H1 (cell line): ENCODE measurements around the gene DHRS3. TPM values are rescaled to one million over a fixed set of nuclear protein-coding genes. Genes with fewer than 3 reads are reported as not detected.

Source experiments
- CTCF ChIA-PET: fragments of 300-600 bp; sonication (Branson Sonifier 250); formaldehyde crosslinking; loops from one replicate; lab custom pipeline; 2021; ENCODE audit not compliant: partially characterized antibody; lab: Charles Lee
- POLR2A ChIA-PET: fragments of 300-600 bp; sonication (Branson Sonifier 250); formaldehyde crosslinking; loops from one replicate; lab custom pipeline; 2021; ENCODE audit warnings: inconsistent platforms; ENCODE audit not compliant: partially characterized antibody; lab: Charles Lee
- DNase-seq, 2 experiments: peaks; one replicate each; pipeline versions ENCODE4 v3.0.0 to v3.0.0-alpha.2; 2010 to 2022; ENCODE audit warnings: low spot score in 2 of 2, low read depth in 1 of 2, mixed read lengths in 1 of 2
- FAIRE-seq: peaks from 2 replicates; lab custom pipeline; 2011; peaks lifted over from hg19 to GRCh38; lab: Jason Lieb, UNC
- H2AFZ ChIP-seq: 2 replicates; pipeline ENCODE4 v1.8.1; 2012; ENCODE audit warnings: low read length, inconsistent platforms
- H2AK5ac ChIP-seq: 2 replicates; pipeline ENCODE4 v1.6.1; 2013; ENCODE audit warnings: low read depth, low read length
- H2BK120ac ChIP-seq: replicated peaks from 2 replicates; pipeline ENCODE3; 2013; ENCODE audit warnings: low read depth, low read length, inconsistent platforms
- H2BK12ac ChIP-seq: 2 replicates; pipeline ENCODE4 v1.6.1; 2013; ENCODE audit warnings: low read depth, low read length
- H2BK15ac ChIP-seq: 2 replicates; pipeline ENCODE4 v1.6.1; 2013; ENCODE audit warnings: low read length
- H2BK20ac ChIP-seq: 2 replicates; pipeline ENCODE4 v1.6.1; 2013; ENCODE audit warnings: low read length
- H2BK5ac ChIP-seq: 2 replicates; pipeline ENCODE4 v1.6.1; 2013; ENCODE audit warnings: low read depth, low read length
- H3K14ac ChIP-seq: 2 replicates; pipeline ENCODE4 v1.6.1; 2013; ENCODE audit warnings: inconsistent platforms; ENCODE audit not compliant: insufficient read length
- H3K18ac ChIP-seq: 2 replicates; pipeline ENCODE4 v1.6.1; 2013; ENCODE audit warnings: low read length; ENCODE audit errors: extremely low read depth
- H3K23ac ChIP-seq: 2 replicates; pipeline ENCODE4 v1.6.1; 2013; ENCODE audit warnings: inconsistent platforms; ENCODE audit not compliant: insufficient read length
- H3K23me2 ChIP-seq: 2 replicates; pipeline ENCODE4 v1.6.1; 2013; ENCODE audit warnings: low read depth, low read length
- H3K27ac ChIP-seq: 2 replicates; pipeline ENCODE4 v1.6.1; 2011; ENCODE audit warnings: low read depth, low read length, inconsistent platforms
- H3K27me3 ChIP-seq, 4 experiments: replicated peaks in 1 of 4; 1 replicate in 1 of 4; 2 replicates in 3 of 4; pipeline versions ENCODE4 v1.6.1 to v1.8.1; 2011 to 2013; ENCODE audit warnings: low read length in 3 of 4, mild to moderate bottlenecking in 3 of 4, inconsistent platforms in 2 of 4, mixed read lengths in 2 of 4, moderate library complexity in 1 of 4; ENCODE audit not compliant: control insufficient read depth in 3 of 4, insufficient read depth in 3 of 4; ENCODE audit errors: extremely low read depth in 1 of 4
- H3K36me3 ChIP-seq, 4 experiments: 2 replicates each; pipeline versions ENCODE4 v1.6.1 to v1.8.1; 2011 to 2013; ENCODE audit warnings: mild to moderate bottlenecking in 4 of 4, low read length in 3 of 4, moderate library complexity in 2 of 4, control low read depth in 1 of 4, inconsistent platforms in 1 of 4; ENCODE audit not compliant: insufficient read depth in 4 of 4, control insufficient read depth in 2 of 4
- H3K4ac ChIP-seq: replicated peaks from 2 replicates; pipeline ENCODE3; 2013; ENCODE audit warnings: low read length, low read depth, mixed read lengths, inconsistent platforms; ENCODE audit not compliant: insufficient read length
- H3K4me1 ChIP-seq, 4 experiments: replicated peaks in 1 of 4; 1 replicate in 1 of 4; 2 replicates in 3 of 4; pipeline versions ENCODE4 v1.6.1 to v1.8.1; 2011 to 2013; ENCODE audit warnings: low read length in 3 of 4, inconsistent platforms in 2 of 4, mixed read lengths in 1 of 4; ENCODE audit not compliant: insufficient read depth in 4 of 4, control insufficient read depth in 3 of 4
- H3K4me2 ChIP-seq, 2 experiments: 2 replicates each; pipeline versions ENCODE4 v1.6.1 to v1.8.1; 2011 to 2013; ENCODE audit warnings: low read depth in 2 of 2, low read length in 2 of 2, control low read depth in 1 of 2, inconsistent platforms in 1 of 2, mild to moderate bottlenecking in 1 of 2; ENCODE audit not compliant: insufficient read depth in 1 of 2
- H3K4me3 ChIP-seq, 4 experiments: fragments of 200-600, 300-600 bp in 1 of 4; sonication (generic), shearing (Covaris generic), sonication (Bioruptor Twin) in 1 of 4; 2 replicates each; pipeline versions ENCODE4 v1.5.1 to v1.8.1; 2011 to 2016; ENCODE audit warnings: low read length in 4 of 4, low read depth in 3 of 4, control low read depth in 2 of 4, inconsistent platforms in 2 of 4, mild to moderate bottlenecking in 2 of 4, mixed read lengths in 1 of 4, moderate library complexity in 1 of 4; ENCODE audit not compliant: insufficient read depth in 2 of 4; ENCODE audit errors: extremely low read depth in 1 of 4
- H3K56ac ChIP-seq: replicated peaks from 2 replicates; pipeline ENCODE3; 2013; ENCODE audit warnings: low read depth, mild to moderate bottlenecking, mixed read lengths, low read length, inconsistent platforms; ENCODE audit not compliant: insufficient read length
- H3K79me1 ChIP-seq: 2 replicates; pipeline ENCODE4 v1.6.1; 2013; ENCODE audit warnings: low read depth, low read length, control low read depth
- H3K79me2 ChIP-seq, 2 experiments: 2 replicates each; pipeline versions ENCODE4 v1.6.1 to v1.8.1; 2012 to 2013; ENCODE audit warnings: low read length in 2 of 2, mild to moderate bottlenecking in 2 of 2, inconsistent platforms in 1 of 2; ENCODE audit not compliant: insufficient read depth in 2 of 2, control insufficient read depth in 1 of 2
- H3K9ac ChIP-seq, 4 experiments: replicated peaks in 1 of 4; 1 replicate in 1 of 4; 2 replicates in 3 of 4; pipeline versions ENCODE4 v1.6.1 to v1.8.1; 2011 to 2013; ENCODE audit warnings: low read depth in 3 of 4, low read length in 3 of 4, control low read depth in 2 of 4, mild to moderate bottlenecking in 2 of 4, moderate library complexity in 2 of 4, inconsistent platforms in 1 of 4; ENCODE audit errors: extremely low read depth in 1 of 4
- H3K9me3 ChIP-seq, 2 experiments: 2 replicates each; pipeline versions ENCODE4 v1.6.1 to v1.8.1; 2012 to 2013; ENCODE audit warnings: mild to moderate bottlenecking in 2 of 2, moderate library complexity in 2 of 2, control low read depth in 1 of 2, inconsistent platforms in 1 of 2, low read depth in 1 of 2, low read length in 1 of 2, mixed read lengths in 1 of 2; ENCODE audit not compliant: insufficient read depth in 2 of 2
- H4K20me1 ChIP-seq, 2 experiments: replicated peaks in 1 of 2; 2 replicates each; pipeline versions ENCODE3 to v1.8.1; 2011 to 2013; ENCODE audit warnings: inconsistent platforms in 2 of 2, low read length in 2 of 2, mild to moderate bottlenecking in 1 of 2; ENCODE audit not compliant: insufficient read depth in 2 of 2, control insufficient read depth in 1 of 2
- H4K5ac ChIP-seq: 2 replicates; pipeline ENCODE4 v1.6.1; 2013; ENCODE audit warnings: low read length, low read depth, mixed read lengths, inconsistent platforms; ENCODE audit not compliant: insufficient read length
- H4K8ac ChIP-seq: 2 replicates; pipeline ENCODE4 v1.8.0; 2013; ENCODE audit warnings: mild to moderate bottlenecking, moderate library complexity, low read length, inconsistent platforms; ENCODE audit not compliant: insufficient read depth; ENCODE audit errors: extremely low read depth
- H4K91ac ChIP-seq: replicated peaks from 2 replicates; pipeline ENCODE3; 2013; ENCODE audit warnings: low read length, mixed read lengths, inconsistent platforms; ENCODE audit not compliant: insufficient read length
- CBX5 ChIP-seq: fragments of 300-800, 300-1000 bp; sonication (generic); IDR thresholded peaks from 2 replicates; pipeline ENCODE4 v1.7.1; 2016; ENCODE audit warnings: antibody characterized with exemption, low read length, low read depth
- CTBP2 ChIP-seq: IDR thresholded peaks from 2 replicates; pipeline ENCODE4 v1.7.0; 2011; ENCODE audit warnings: borderline replicate concordance, mild to moderate bottlenecking, moderate library complexity, mixed read lengths, low read length; ENCODE audit not compliant: insufficient read depth, insufficient read length
- EP300 ChIP-seq, 2 experiments: IDR thresholded peaks; 1 replicate in 1 of 2; 2 replicates in 1 of 2; pipeline ENCODE4 v1.6.1; 2011 to 2012; ENCODE audit warnings: low read depth in 2 of 2, low read length in 2 of 2, mild to moderate bottlenecking in 2 of 2, borderline replicate concordance in 1 of 2, inconsistent platforms in 1 of 2, moderate library complexity in 1 of 2
- HDAC2 ChIP-seq, 2 experiments: fragments of 300-600 bp in 1 of 2; sonication (generic) in 1 of 2; IDR thresholded peaks; 2 replicates each; pipeline ENCODE4 v1.6.1; 2011 to 2012; ENCODE audit warnings: low read depth in 2 of 2, low read length in 2 of 2, mild to moderate bottlenecking in 2 of 2, moderate library complexity in 2 of 2, borderline replicate concordance in 1 of 2, inconsistent platforms in 1 of 2
- KDM1A ChIP-seq: fragments of 200-600, 300-600 bp; sonication (generic); IDR thresholded peaks from 2 replicates; pipeline ENCODE4 v1.7.1; 2016; ENCODE audit warnings: mild to moderate bottlenecking, low read length, borderline replicate concordance
- KDM4A ChIP-seq: IDR thresholded peaks from one replicate; pipeline ENCODE4 v1.7.1; 2012; ENCODE audit warnings: low read depth, mild to moderate bottlenecking, moderate library complexity, low read length, inconsistent platforms; ENCODE audit not compliant: severe bottlenecking
- NANOG ChIP-seq: IDR thresholded peaks from 2 replicates; pipeline ENCODE4 v1.6.1; 2011; ENCODE audit warnings: low read length, low read depth, mild to moderate bottlenecking, inconsistent platforms; ENCODE audit not compliant: insufficient read depth, poor library complexity, severe bottlenecking
- SAP30 ChIP-seq: fragments of 300-600 bp; sonication (generic); IDR thresholded peaks from 2 replicates; pipeline ENCODE4 v1.7.1; 2012; ENCODE audit warnings: low read length, moderate library complexity, mild to moderate bottlenecking, inconsistent platforms; ENCODE audit not compliant: insufficient read depth, insufficient replicate concordance
- TAF7 ChIP-seq: optimal IDR thresholded peaks from 2 replicates; pipeline ENCODE3; 2011; ENCODE audit warnings: low read depth, mild to moderate bottlenecking, inconsistent platforms, low read length, moderate library complexity, borderline replicate concordance
- WGBS, 2 experiments: shearing (Covaris generic) in 1 of 2; methylation state at CpG; one replicate each; pipeline versions ENCODE4 v1.1.6 to v1.1.7; 2013 to 2015; ENCODE audit warnings: low lambda C conversion rate in 2 of 2, mixed read lengths in 2 of 2, inconsistent platforms in 1 of 2, low coverage in 1 of 2, missing lambda C conversion rate in 1 of 2; ENCODE audit not compliant: insufficient replicate concordance in 2 of 2, insufficient coverage in 1 of 2, insufficient read length in 1 of 2; ENCODE audit errors: extremely low coverage in 1 of 2, missing lambda C conversion rate in 1 of 2; 5-methylcytosine and 5-hydroxymethylcytosine counted together
- polyA plus RNA-seq, 7 experiments: library from polyadenylated mRNA; depleted of rRNA in 3 of 7; stranded (reverse) in 5 of 7; unstranded in 2 of 7; fragments of >200 nt in 5 of 7; fragments of 200-250 nt in 2 of 7; gene quantifications; 1 replicate in 5 of 7; 2 replicates in 1 of 7; 4 replicates in 1 of 7; pipeline versions ENCODE4 v1.2.1 to v1.2.3, GENCODE V29; 2011 to 2013; ENCODE audit warnings: missing spikeins in 2 of 7, mixed read lengths in 2 of 7
- total RNA-seq: library from RNA; stranded (reverse); fragmentation: NEBNext Ultra II Directional; extraction: Animal tissue kit (Norgen Biotek cat#: 25700); gene quantifications from 2 replicates; pipeline ENCODE4 v1.2.1, GENCODE V29; 2021

The DHRS3 gene
- total and polyA plus RNA-seq, 2 of the 8 experiments (the other 6 are each of a cell fraction or from before 2014, with no cell fraction given): 32.5 to 36.4 TPM

GRCh38 chr1:12643785-12644184, 25.8 kb upstream of the DHRS3 start, which contains the start of gene AADACL4:
Gene AADACL4 (plus strand): TSS chr1:12644085. CDS start chr1:12644547, 462 bp downstream.
- Histone ChIP-seq H4K8ac (no peak within 1 kb of the TSS), H3K14ac (no peak within 1 kb of the TSS), H3K36me3 (no peaks in the 10 kb centered on the region), H3K27ac (no peak within 1 kb of the TSS), H3K18ac (no peak within 1 kb of the TSS; the same call in 1 of the 2 replicates), H4K91ac (no peak within 1 kb of the TSS), H3K27me3 (no peaks in the 10 kb centered on the region; a peak in 1 of 7 replicates), H2AFZ (peak within 1 kb of the TSS; percentile 21; the same call in 1 of the 2 replicates), H3K4me2 (no peak within 1 kb of the TSS), H2BK20ac (peak within 1 kb of the TSS; percentile 75; the same call in 1 of the 2 replicates), H3K9ac (no peak within 1 kb of the TSS; a peak in 2 of 7 replicates), H3K23ac (no peak within 1 kb of the TSS), H3K79me1 (no peaks in the 10 kb centered on the region), H3K4ac (no peak within 1 kb of the TSS), H2AK5ac (peak within 1 kb of the TSS; percentile 75; the same call in 1 of the 2 replicates), H4K5ac (no peak within 1 kb of the TSS), H2BK120ac (no peak within 1 kb of the TSS), H3K23me2 (no peaks in the 10 kb centered on the region), H3K4me3 (no peak within 1 kb of the TSS), H3K9me3 (peaks cover 0 to 9% of the 10 kb centered on the region in 2 experiments; a peak in 2 of 4 replicates), H3K56ac (no peak within 1 kb of the TSS), H2BK15ac (peak within 1 kb of the TSS; percentile 61; the same call in 1 of the 2 replicates), H3K4me1 (peaks cover 0 to 5% (median 2%) of the 10 kb centered on the region in 4 experiments; a peak in 4 of 7 replicates), H2BK5ac (no peak within 1 kb of the TSS; the same call in 1 of the 2 replicates), H3K79me2 (no peaks in the 10 kb centered on the region), H4K20me1 (no peaks in the 10 kb centered on the region), H2BK12ac (peak within 1 kb of the TSS; percentile 77; the same call in 1 of the 2 replicates)
- ChIA-PET POLR2A (no interaction called here), CTCF (interaction anchor here (0.8 to 2.2 kb wide), 5 partner anchors 8 to 42 kb away, joined by 3 to 14 read pairs (median 8); no protein-coding TSS in a partner anchor)
- WGBS, 2 experiments: 93% methylated on average over 7 of the region's 7 CpGs; no CpG with 5 or more reads in 1 of the 2 experiments
- DNase-seq (no peak), FAIRE-seq (no peak)
- TF ChIP-seq NANOG: no peak
- TF ChIP-seq HDAC2 (IDR thresholded peaks at IDR 0.05; ENCODE audit: borderline replicate concordance in 1 of 2, low read depth in 2 of 2, low read length in 2 of 2): no peak
- TF ChIP-seq CTBP2: no peak
- TF ChIP-seq EP300 (IDR thresholded peaks at IDR 0.05; ENCODE audit: borderline replicate concordance in 1 of 2, low read depth in 2 of 2, low read length in 2 of 2): no peak
- no peak for TF ChIP-seq KDM1A
- no peak for TF ChIP-seq TAF7
- TF ChIP-seq CBX5: no peak
- no peak for TF ChIP-seq KDM4A
- no peak for TF ChIP-seq SAP30
